ENCODE results near the gene ADAMTSL1.

ADAMTSL1 gene

DNA sequence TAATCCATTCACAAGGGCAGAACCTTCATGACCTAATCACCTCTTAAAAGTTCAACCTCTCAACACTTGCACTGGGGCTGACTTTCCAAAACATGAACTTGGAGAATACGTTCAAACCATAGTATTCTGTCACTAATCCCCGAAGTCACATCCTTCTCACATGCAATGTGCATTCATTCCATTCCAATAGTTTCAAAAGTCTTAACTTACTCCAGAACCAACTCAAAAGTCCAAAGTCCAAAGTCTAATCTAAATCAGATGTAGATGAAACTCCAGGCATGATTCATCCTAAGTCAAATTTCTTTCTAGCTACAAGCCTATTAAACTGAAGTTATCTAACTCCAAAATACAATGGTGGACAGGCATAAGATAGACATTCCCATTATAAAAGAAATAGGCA is 21.7 kb upstream of the ADAMTSL1 start:
- TF ChIP-seq, protein P1, sequence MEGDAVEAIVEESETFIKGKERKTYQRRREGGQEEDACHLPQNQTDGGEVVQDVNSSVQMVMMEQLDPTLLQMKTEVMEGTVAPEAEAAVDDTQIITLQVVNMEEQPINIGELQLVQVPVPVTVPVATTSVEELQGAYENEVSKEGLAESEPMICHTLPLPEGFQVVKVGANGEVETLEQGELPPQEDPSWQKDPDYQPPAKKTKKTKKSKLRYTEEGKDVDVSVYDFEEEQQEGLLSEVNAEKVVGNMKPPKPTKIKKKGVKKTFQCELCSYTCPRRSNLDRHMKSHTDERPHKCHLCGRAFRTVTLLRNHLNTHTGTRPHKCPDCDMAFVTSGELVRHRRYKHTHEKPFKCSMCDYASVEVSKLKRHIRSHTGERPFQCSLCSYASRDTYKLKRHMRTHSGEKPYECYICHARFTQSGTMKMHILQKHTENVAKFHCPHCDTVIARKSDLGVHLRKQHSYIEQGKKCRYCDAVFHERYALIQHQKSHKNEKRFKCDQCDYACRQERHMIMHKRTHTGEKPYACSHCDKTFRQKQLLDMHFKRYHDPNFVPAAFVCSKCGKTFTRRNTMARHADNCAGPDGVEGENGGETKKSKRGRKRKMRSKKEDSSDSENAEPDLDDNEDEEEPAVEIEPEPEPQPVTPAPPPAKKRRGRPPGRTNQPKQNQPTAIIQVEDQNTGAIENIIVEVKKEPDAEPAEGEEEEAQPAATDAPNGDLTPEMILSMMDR (IDR thresholded peaks at IDR 0.05), result no peak

DNA sequence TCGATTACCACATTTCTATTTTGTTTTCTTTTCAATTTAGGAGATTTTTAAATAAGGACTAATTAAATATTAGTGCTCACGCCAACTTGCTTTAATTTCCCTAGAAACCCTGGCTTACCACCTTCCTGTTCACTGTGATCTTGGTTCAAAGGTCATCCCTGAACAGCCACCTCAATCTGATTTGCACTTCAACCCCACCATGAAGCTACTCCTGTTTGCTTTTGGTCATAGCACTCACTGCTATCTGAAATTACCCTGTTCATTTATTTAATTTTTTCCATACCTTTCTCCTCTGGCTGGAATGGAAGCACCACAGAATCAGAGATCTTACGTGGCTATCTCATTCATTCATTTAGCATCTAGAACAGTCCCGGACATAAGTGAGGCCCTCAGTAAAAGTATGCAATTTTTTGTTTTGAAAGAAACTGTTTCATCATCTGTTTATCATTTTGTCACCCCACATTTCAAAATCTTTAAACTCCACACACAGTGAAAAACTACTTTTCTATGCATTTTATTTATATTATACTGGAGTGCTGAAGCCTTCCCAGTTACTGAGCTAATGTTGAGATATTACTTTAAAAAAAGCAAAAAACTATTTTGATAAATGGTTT is 17.2 kb upstream of the ADAMTSL1 start:
- TF ChIP-seq, protein P1 (IDR thresholded peaks at IDR 0.05), result no peak

DNA sequence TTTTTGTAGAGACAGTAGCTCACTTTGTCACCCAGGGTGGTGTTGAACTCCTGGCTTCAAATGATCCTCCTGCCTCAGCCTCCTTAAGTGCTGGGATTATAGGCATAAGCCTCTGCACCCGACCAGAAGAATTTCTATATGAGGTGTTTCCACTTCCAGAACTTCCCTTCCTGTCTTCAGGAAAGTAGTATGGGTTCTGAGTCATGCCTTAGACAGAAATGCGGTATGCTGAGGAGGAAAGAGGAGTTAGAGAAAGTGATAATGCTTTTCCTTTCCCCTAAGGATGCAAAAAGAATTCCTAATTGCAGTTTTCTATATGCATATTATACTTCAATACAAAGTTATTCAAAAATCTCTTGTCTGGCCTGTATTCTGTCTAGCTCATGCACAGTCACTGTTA is 16.4 kb upstream of the ADAMTSL1 start:
- TF ChIP-seq, protein P1 (IDR thresholded peaks at IDR 0.05), result no peak

DNA sequence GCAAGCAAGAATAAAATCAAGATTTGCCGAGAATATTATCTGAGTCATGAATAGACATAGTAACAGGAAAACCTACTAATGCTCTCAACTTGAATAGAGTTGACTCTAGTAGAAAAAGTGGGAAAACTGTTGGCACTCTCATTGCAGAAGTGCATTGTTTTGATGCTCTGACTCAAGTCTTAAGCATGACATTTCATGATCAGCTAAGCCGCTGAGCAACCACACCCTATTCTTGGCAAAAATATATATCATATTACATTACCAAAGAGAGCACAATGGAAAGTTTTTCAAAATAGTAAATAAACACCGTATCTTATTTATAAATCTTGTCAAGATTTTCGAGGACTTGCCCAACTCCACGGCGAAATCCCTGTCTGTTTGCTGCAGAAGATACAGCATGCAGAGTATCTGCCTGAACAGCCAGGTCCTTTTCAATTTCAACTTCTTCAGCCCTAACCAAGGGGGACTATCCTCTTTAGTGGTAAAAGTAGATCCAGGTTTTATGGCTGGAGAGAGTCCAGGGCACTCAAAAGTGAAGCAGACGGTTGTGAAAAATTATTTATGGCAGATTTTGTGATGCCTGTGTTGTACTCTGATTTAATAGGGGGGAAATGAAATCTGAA is 13.9 kb upstream of the ADAMTSL1 start:
- TF ChIP-seq, protein P1 (IDR thresholded peaks at IDR 0.05), result no peak

DNA sequence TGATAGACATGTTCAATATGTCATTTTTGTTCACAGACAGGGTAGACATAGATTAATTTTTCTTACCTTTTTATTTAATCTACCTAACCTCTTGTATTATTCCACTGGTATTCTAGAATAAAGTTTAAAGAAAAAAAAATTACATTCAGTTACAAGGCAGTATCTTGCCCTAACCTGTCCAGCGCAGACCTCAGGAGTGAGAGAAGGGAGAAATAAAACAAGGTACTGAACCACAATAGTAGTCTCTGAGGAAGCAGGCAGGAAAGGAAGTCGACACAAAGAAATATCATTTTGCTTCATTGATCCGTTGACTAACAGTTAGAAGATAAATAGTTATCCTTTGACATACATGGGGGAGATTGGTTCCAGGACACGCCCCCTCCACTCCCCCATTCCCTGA is 12.5 kb upstream of the ADAMTSL1 start:
- TF ChIP-seq, protein P1 (IDR thresholded peaks at IDR 0.05), result no peak

DNA sequence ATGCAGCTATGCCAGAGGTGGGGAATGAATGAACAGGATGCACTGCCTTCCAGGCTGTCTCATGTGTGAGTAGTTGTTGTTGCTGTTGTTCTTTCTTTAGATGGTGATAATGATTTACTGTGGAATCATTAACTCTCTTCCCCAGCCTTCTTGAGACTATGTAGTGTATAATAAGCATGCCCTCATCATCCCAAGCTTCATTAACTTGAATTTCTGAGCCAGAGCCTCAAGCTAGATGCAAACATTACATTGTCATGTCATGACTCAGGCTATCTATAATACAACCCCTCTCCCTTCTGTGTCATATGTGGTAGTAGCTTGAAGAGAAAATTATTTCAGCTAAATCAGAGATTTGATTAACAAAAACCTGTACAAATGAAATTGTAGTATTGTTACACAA is 10.0 kb upstream of the ADAMTSL1 start:
- TF ChIP-seq, protein P1 (IDR thresholded peaks at IDR 0.05), result no peak

DNA sequence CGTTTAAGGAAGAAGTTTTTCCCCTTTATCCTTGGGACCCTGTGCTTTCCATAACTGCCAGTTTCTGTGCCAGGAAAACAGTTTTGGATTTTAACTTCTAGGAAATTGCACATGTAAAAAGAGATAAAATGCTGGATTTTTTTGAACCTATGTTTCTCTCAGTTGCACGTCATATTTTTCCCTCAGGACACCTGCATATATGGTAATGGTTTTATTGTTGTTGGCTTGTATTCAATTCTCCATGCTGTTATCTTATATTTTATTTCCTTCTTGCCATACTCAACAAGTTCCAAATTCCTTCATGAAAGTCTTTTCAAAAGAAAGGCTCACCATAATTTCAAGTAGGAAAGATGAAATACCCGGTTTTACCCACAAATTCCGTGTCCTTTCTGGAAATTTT is 7.9 kb upstream of the ADAMTSL1 start:
- TF ChIP-seq, protein P1 (IDR thresholded peaks at IDR 0.05), result no peak

Data from LNCAP (cell line).